GM13976 (cell line): ENCODE measurements around the gene COPS3.

ENCODE experiments used
- DNase-seq: peaks from one replicate; pipeline ENCODE4 v3.0.0; 2012; ENCODE audit warnings: low spot score
- in situ Hi-C: fragments of 300-500 bp; cut with MboI; formaldehyde crosslinking; loops from one replicate; pipeline ENCODE4 v1.12.0; 2022; ENCODE audit warnings: low sequenced_read_pairs, mixed read lengths, inconsistent platforms; ENCODE audit not compliant: unreplicated experiment
- TF ChIP-seq, protein P1 (sequence below): IDR thresholded peaks from 2 replicates; pipeline ENCODE4 v1.5.1; 2012; ENCODE audit warnings: borderline replicate concordance, mild to moderate bottlenecking; ENCODE audit not compliant: insufficient read depth; ENCODE audit errors: extremely low read depth, missing control alignments, control extremely low read depth

The COPS3 gene

DNA sequence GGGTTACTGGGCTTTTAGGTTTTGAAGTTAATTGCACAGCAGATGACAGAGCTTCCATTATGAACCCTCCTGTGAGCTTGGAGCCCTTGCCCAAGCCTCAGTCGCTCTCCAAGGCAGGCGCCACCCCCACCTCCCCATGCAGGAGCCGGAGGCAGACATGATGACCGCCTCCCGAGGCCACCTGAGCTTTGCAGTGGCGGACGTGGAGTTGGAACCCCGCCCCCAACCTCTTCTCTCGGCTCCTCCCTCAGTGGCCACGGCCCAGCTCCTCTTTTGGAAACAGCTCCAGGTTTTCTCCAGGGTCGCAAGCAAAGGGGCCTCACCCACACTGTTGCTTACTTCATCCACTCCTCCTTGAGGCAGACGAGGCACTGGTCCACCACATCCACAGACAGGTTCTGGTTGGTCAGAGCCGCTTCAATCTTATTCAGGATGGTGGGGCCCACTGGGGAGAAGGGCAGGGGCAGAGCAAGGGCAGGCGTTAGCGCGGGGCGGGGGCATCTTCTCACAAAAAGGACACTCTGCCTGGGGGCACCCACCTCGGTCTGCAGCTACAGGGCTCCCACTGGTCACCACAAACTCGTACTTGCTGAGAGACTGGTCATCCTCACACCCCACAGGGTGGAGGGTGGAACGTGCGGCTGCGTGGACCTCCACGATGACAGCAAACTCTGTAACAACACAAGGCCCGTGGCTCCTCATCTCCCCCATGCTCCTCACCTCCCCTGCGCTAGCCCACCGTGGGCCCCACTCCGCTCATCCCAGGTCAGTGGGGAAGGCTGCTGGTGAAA is 66.2 kb downstream of the COPS3 start:
- in situ Hi-C loops, result no loop called here
- DNase-seq, result no peak
- TF ChIP-seq, protein P1, sequence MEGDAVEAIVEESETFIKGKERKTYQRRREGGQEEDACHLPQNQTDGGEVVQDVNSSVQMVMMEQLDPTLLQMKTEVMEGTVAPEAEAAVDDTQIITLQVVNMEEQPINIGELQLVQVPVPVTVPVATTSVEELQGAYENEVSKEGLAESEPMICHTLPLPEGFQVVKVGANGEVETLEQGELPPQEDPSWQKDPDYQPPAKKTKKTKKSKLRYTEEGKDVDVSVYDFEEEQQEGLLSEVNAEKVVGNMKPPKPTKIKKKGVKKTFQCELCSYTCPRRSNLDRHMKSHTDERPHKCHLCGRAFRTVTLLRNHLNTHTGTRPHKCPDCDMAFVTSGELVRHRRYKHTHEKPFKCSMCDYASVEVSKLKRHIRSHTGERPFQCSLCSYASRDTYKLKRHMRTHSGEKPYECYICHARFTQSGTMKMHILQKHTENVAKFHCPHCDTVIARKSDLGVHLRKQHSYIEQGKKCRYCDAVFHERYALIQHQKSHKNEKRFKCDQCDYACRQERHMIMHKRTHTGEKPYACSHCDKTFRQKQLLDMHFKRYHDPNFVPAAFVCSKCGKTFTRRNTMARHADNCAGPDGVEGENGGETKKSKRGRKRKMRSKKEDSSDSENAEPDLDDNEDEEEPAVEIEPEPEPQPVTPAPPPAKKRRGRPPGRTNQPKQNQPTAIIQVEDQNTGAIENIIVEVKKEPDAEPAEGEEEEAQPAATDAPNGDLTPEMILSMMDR, result no peak

DNA sequence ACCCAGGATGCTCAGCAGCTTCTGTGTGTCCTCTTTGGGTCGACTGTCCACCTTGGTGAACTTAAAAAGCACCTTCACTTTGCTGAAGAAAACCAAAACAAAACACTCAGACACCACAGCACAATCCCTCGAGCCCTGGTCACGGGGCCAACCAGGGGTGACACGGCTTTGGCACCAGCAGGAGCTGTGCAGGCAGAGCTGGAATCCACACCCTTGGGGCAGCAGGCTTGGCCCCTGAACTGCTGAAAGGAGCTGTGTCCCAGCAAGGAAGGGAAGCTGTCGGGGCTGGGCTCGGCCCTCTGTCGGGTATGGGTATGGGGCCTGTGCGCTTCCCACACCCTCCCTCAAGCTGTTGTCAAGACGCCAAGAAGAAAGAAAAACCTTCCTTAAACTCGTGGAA is 67.3 kb downstream of the COPS3 start:
- TF ChIP-seq, protein P1, result no peak
- in situ Hi-C loops, result no loop called here
- DNase-seq, result no peak

DNA sequence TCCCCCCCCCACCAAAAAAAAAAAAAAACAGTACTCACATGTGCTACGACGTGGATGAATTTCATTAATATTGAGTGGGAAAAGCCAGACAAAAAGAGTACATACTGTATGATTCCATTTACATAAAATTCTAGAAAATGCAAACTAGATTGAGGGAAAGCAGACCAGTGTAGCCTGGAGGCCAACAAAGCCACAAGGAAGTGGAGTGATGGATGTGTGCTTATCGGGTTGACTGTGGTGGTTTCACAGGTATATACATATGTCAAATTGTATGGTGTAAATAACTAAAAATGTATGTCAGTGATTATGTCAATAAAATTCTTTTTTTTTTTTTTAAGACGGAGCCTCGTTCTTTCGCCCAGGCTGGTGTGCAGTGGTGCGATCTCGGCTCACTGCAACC is 73.0 kb downstream of the COPS3 start:
- in situ Hi-C loops, result no loop called here
- DNase-seq, result no peak
- TF ChIP-seq, protein P1, result no peak

DNA sequence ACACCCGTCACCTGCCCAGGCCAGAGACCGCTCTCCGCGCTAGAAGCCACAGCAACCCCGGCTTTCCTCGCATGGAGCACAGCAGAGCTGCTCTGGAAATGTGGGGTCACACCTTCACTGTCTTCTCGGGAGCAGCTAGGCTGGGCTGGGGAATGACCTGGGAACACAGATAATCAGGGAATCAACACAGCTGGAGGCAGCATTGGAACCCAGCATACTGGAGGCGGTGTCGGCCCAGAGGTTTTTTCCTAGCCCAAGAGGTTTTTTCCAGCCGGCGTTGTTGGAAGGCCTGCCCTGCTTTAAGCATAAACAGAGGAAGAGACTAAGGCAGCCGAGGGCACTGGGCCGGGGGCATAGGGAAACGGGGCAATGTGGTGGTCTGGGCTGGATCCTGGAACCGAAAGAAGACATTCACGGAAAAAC is 74.1 kb downstream of the COPS3 start:
- in situ Hi-C loops, result no loop called here

DNA sequence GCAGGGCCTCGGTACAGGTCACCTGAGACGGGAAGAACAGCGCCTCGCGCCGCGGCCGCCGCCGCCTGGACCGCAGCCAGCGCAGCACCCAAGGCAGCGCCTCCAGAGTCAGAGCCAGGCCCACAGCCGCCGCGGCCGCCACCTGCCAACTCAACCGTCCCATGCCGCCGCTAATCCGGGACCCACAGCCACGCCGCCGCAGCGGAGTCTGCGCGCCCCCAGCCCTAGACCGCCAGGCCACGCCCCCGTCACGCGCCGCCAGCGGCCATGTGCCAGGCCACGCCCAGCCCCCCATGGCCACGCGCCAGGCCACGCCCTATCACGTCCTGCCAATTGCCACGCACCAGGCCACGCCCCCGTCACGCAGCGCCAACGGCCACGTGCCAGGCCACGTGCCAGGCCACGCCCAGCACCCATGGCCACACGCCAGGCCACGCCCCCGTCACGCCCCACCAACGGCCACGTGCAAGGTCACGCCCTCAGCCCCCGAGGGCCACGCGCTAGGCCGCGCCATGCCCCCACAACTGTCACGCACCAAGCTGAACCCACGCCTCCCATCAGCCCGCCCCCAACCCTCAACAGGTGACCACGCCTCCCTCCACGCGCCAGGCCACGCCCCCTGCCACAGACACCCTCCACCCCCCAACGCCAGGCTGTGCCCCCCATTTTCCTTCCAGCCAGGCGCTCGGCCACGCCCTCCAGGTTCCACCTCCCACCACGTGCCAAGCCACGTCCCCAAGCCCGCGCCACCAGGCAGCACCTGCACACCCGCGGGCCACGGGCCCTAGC is 74.7 kb downstream of the COPS3 start, which contains the start of gene PLD6:
Gene PLD6 (minus strand): TSS at position 210 of the 789 bp plus-strand sequence. CDS start 47 bp downstream, at position 163.
- peak; percentile 97 for DNase-seq
- TF ChIP-seq, protein P1, result no peak
- in situ Hi-C loops, result no loop called here

More for the DNA sequence above, 74.1 kb downstream of the COPS3 start:
- DNase-seq, result no peak
- TF ChIP-seq, protein P1, result no peak

DNA sequence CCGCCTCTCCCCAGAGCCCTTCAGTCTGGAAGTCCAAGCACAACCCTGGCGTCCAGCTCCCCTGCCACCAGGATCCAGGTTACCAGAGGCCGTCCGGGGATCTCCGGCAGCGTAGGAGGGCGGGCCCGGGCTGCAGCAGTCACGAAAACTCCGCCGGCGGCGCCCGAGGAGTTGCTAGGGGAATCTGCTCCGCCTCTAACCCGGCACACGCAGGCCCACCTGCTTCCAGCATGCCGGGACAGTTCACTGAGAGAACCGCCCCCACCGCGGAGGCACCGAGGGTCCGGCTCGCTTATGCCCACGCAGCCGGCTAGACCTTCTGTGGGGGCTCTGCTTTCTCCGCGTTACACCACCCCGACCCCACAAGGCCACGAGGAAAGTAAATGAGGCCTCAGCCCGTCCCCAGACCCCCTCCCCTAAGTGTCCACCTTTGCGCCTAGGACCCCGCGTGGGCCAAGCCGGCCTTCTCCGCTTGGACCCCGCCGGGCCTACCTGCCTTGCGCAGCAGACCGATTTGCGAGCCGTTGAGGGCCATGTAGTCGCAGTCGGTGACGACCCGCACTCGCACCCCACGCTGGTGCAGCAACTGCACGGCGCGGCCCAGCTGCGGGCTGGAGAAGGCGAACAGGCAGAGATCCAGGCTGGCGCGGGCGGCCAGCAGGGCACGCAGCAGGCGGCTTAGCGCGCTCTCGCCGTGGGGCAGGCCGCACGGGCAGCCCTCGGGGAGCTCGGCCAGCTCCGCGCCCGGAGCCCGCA is 75.5 kb downstream of the COPS3 start:
- TF ChIP-seq, protein P1, result no peak
- DNase-seq, result peak; percentile 92
- in situ Hi-C loops, result no loop called here
